ENCODE measurements around the gene MRGPRG.
A peak's percentile ranks its signal among the peaks of the same experiment; 100 is the strongest.

MRGPRG gene

DNA sequence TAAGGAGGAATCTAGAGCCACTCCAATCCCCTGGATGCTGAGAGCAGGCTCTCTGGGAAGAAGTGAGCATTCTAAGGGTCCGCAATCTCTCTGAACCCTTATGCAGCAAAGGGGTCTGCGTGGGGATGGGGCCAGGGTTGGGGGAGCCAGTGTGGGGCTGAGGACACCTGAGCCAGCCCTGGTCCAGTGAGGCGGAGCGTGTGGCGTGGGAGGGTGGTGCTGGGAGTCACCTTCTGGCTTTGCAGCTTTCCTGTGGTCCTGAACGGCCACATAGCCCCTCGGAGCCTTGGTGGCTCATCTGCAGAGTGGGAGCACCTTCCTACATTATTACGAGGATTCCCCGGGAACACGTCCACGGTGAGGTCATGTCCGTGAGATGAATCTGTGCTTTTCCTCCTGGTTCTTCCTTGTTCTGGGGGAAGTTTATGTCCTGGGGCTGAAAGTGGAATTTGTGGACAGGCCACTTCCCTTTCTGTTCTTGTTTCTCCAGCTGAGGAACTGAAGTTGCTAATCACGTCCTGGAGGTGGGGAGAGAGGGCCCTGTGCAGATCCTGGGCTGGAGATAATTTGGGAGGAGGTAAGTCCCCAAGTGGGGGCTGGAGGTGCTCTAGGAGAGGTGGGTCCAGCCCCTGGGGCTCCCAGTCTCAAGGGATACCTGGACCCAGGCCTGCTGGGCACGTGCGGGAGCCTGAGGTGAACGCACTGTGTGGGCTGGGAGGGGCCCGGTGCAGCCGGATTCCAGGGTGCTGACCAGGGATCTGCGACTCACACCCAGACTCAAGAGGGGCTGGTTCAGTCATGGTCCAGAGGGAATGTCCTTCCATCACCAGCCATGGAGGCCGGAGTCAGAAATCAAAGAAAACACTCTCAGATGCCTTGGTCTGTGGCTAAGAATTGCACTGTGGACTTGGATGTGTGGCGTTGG, 7.5 kb upstream of the MRGPRG start:
- no peak for DNase-seq

- no peak for DNase-seq
Measured at GRCh38 chr11:3225159-3225758, 6.6 kb upstream of the MRGPRG start.

DNA sequence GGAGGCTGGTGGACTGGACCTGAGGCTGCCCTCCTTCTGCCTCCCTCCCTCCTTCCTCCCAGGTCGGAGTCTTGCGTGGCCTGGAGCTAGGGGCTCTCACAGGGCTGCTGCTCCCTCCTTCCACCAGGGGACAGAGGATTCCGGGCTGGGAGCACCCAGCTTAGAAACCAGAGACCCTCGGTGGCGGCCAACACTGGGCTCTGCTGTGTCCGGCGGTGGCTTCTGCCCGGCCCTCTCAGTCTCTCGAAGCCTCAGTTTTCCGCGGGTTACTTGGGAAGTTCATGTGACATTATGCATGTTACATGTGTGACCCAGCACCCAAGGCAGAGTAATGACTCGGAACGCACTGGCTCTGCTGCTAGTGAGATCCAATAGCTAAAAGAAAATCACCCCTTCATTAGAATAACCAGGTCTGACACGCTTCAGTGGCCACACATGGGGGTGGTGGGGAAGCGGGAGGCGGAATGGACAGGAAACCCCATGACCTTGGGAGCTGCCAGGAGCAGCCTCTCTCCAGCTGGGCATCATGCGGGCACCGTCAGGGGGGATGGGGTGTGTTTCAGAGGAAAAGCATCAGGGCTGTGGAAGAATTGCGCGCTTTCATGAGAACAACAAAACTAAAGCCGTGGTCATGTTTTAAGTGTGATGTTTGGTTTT, 5.9 kb upstream of the MRGPRG start:
- DNase-seq, result no peak

DNA sequence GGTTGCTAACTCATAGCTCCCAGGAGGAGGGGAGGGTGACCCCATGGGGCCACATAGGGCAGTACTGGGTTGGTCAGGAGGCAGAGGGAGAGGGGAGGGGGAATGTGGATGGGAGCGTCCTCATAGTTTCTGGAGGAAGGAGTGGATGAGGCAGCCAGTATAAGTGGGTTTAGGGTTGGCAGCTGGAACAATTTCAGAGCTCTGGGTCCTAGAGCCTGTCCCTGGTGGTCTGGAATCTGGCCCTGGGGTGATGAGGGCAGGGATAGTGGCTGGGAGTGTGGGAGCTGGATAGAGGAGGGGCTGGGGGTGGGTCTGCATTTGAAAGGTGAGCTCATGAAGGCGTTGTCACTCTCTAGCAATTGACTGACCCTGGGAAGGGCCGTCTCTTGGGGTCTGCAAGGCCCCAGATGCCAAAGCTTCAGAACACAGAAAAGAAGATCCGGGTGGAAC, 5.3 kb upstream of the MRGPRG start:
- no peak for DNase-seq

DNA sequence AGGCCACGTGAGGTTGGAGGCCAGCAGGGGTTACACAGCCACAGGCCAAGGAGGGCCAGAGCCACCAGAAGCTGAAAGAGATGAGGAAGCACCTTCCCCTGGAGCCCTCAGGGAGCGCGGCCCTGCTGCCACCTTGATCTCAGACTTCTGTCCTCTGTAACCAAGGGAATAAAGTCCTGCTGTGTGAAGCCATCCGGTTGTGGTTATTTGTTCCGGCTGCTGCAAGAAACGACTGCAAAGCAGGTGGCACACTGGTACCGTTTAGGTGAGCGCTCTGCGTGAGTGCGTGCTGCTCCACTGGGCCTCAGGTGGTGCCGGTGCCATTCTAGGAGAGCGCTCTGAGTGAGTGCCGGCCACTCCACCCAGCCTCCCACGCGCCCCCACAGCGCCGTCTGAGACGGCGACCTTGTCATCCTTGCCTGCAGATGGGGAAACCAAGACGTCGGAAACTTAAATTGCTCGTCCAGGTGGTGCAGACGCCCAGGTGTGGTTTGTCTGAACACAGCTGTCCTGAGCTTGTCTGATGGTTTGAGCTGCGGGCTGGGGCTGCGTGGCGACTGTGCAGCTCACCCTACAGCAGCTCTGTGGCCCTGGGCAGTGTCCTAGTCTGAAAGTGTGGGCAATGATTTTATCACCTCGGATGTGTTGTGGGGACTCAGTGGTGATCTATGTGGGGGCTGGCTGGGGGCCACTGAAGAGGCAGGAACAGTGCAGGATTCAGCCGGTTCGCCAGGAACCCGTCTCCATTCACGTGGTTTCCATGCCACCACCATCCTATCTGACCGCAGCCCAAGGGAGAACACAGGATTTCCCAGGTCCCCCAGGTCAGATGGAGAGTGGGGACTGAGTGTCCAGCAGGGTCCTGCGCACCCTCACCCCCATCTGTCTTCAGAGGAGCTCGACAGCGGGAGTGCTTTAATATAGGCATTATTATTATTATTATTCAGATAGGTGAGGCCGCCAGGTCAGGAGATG, 4.6 kb upstream of the MRGPRG start:
- peak; percentile 24 for DNase-seq

GRCh38 chr11:3222003-3222855, 3.6 kb upstream of the MRGPRG start:
- no peak for DNase-seq

- no peak for DNase-seq
Measured at GRCh38 chr11:3221408-3222002, 2.9 kb upstream of the MRGPRG start.

GRCh38 chr11:3220521-3221407, 2.2 kb upstream of the MRGPRG start:
- no peak for DNase-seq

DNA sequence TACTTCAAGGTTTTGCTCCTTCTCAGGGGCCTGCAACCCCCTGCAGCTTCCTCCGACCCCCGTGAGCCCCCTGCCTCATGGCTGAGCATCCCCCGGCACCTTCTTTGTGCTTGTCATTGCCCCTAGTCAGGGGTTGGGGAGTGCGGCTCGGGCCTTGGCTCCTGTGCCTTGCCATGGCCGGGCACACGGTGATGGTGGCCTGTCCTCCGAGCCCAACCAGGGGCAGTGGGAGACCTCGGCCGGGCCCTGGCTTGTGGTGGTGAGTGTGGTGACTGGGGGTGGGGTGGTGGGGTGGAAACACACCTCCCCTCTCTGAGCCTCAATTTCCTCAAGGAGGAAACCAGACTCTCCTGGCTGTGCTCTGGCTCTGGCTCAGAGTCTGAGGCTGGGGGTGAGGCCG, 1.5 kb upstream of the MRGPRG start:
- no peak for DNase-seq

GRCh38 chr11:3219281-3219892, 774 bp upstream of the MRGPRG start:
- no peak for DNase-seq

DNA sequence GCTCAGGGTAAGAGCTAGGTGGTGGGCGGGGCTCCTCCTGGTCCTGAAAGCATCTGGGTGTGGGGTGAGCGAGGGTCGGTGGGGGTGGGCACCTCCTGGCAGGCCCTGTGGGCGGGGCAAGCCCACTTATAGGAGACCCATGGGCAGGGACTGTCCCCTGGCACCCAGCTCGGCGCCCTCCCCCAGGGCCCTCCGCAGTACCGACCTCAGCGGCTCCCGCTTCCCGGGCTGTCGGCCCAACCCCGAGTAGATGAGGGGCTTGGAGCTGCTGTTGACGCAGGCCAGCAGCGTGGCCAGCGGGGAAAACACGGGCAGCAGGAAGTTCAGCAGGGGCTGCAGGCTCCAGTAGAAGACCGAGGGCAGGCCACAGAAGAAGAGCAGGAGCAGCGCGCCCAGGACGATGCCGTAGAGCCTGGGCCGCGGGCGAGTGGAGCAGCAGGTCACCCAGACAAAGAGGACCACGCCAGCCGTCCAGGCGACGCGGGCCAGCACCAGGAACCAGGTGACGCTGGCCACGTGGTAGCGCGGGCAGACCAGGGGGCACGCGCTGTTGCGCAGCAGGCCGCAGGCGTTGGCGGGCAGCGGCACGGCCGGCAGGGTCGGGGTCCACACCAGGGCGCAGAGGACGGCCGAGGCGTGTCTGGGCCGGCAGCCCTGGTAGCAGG, 663 bp downstream of the MRGPRG start:
- no peak for DNase-seq

DNA sequence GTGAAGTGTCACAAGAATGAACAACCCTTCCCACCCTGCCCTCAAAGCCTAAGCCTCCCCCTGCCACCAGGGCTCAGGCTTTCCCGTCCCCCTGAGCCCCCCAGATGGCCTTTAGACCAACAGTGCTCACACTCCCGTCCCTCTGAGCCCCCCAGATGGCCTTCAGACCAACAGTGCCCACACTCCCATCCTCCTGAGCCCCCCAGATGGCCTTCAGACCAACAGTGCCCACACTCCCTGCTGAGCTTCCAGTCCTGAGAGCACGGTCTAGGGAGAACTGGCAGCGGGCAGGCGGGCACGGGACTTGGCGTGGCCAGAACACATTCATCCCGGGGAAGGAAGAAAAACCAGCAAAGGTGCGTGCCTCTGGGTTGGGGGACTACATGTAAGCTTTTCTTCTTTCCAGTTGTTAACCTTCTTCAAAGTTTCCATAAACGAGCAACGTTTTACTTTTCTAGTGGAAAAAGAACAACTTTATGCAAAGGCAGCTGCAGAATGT, 2.5 kb downstream of the MRGPRG start:
- no peak for DNase-seq

DNA sequence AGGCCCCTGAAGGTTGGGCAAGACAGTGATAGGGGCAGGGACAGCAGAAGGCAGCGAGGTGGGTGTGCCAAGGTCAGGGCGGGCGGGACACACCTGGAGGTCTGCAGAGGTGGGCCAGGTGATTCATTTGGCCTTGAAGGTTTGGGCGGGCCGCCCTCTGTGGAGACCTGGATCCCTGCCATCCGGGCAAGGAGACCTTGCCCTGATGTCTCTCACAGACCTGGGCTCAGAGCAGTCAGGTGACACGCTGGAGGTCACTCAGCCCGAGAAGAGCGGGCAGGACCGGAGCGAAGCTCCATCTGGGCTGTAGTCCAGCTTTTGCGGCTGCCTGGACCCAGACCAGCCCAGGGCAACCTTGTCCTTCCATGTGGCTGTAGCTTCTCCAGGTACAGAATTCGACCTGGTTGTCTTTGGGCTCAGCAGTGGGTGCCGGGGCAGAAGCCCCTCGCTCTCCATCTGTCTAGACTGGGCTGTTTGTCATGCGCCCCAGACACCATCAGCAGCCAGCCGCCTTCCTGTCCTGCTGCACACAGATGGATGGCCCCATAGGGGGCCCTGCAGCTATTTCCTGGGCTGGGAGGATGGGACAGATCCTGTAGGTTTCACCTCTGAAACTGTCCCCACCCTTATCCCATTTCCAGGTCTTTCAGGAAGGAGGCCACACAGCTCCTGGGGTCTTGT, 3.1 kb downstream of the MRGPRG start:
- DNase-seq, result no peak

GRCh38 chr11:3214420-3214699, 4.3 kb downstream of the MRGPRG start:
- no peak for DNase-seq

- no peak for DNase-seq
Measured at GRCh38 chr11:3213659-3214419, 4.8 kb downstream of the MRGPRG start.

- DNase-seq, result no peak
Measured at GRCh38 chr11:3208272-3208671, 10.3 kb downstream of the MRGPRG start.

- no peak for DNase-seq
Measured at GRCh38 chr11:3207526-3208189, 11.0 kb downstream of the MRGPRG start.

All from GDM1 (cell line).